Measurements from ENCODE around the gene OR2W3.

Gene OR2W3

DNA sequence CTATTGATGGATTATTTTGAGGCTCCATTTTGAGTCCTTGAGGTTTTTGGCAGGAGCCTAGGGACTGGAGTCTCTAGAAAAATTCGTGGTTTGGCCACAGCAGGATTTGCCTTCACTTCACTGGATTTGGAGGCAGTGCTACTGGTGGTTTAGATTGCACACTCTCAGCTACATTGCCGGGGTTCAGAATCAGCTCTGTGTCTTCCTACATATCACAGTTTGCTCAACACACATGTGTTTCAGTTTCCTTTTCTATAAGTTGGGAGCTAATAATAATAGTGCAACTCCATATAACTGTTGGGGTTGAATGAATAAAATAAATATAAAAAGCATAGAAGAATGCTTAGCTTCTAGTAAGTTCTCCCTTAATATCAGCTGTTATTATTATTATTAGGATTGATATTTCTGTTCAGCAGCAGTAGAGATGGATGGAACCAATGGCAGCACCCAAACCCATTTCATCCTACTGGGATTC is at the start of gene OR2W3:
OR2W3 (plus strand) TSS at position 425 of the 475 bp plus-strand sequence; CDS start at position 425, 0 bp downstream.
- no peak for DNase-seq

DNA sequence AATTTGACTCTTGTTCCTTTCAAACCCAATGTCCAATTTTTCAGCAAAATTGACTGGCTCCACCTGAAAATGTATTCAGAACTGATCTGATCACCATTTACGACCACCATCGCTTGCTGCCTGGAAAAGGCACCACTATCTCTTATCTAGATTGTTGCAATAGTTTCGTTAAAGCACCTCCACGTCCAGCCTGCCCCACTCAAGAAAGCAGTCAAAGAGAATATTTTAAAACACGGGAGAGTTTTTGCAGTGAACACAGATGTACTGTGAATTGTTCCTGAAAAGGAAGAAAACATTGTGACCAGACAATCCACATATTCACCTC is 49.7 kb upstream of the OR2W3 start:
- DNase-seq: no peak

DNA sequence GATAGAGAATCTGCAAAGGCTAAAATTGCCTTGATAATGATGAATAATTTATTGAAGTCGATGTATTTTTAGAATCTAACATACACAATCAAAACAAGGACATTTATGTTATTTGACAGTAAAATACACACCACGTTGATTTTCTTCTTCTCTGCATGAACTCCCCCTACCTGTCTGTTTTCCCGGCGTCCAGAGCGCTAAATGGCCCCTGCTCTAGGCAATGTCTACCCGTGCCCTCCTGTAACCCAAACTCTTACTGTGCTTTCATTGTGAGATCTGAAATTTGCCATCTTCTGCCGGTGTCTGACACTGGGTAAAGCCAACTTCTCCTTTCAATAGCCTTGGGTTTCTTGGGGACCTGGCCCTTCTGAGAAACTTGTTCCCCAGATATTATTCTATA is 47.0 kb upstream of the OR2W3 start:
- DNase-seq: no peak

DNA sequence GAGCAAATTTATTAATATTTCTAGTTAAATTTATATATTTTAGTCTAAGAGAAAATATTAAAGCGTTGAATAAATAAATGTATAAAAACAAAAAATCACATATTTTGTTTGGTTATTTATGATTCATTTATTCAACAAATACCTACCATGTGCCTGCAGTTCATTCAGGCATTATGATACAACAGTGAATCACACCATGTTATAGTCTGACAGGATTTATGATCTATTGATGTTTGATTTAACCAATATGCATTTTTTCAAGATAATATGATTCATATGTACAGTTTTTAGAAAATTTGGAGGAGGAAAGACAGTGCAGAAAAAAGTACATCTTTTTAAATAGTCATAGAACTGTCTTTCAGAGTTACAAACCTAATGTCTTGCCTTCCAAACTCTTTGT is 45.8 kb upstream of the OR2W3 start:
- no peak for DNase-seq

DNA sequence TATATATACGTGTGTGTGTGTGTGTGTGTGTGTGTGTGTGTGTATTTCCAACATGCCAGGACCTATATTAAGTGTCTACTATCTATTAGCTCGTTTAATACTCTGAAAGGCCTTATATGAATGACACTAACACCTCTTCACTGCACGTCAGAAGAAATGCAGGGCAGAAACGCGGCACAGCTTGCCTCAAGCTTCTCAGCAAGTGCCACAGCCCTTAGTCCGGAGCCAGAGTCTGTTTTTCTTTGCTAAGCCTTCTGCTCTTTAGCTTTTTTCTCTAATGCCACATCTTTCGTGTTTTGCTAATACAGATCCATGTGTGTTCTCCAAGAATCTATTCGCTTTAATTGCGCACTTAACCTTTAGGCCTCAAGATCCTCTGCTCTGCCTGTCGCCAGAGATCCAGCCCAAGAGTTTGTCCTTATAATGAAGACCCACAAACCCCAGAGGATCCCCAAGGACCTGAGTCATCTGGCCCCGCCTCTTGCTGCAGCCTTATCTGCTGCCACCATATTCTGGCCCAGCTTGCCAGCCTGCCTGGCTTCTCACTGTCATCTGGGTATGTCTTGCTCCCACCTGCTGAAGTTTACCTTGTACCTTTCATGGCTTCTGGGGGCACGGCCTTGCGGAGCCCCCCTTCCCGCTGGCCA is 40.4 kb upstream of the OR2W3 start:
- DNase-seq: no peak

DNA sequence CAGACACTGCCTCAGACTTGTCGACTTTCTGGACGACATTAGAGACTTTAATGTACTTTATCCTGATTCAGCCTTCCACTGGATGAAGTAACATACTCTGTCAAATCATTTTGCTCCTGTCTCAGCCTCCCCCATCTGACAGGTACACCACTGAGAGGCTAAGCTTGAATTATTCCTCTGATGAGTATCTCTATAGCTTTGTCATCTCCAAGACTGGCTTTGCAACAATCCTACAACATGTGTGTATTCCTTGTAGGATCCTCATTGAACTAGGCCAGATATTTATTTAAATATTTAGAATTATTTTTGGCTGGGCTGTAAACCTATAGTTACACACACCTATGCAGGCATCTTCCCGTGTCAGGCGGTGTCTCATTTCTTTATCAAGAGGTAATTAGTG is 39.5 kb upstream of the OR2W3 start:
- no peak for DNase-seq

DNA sequence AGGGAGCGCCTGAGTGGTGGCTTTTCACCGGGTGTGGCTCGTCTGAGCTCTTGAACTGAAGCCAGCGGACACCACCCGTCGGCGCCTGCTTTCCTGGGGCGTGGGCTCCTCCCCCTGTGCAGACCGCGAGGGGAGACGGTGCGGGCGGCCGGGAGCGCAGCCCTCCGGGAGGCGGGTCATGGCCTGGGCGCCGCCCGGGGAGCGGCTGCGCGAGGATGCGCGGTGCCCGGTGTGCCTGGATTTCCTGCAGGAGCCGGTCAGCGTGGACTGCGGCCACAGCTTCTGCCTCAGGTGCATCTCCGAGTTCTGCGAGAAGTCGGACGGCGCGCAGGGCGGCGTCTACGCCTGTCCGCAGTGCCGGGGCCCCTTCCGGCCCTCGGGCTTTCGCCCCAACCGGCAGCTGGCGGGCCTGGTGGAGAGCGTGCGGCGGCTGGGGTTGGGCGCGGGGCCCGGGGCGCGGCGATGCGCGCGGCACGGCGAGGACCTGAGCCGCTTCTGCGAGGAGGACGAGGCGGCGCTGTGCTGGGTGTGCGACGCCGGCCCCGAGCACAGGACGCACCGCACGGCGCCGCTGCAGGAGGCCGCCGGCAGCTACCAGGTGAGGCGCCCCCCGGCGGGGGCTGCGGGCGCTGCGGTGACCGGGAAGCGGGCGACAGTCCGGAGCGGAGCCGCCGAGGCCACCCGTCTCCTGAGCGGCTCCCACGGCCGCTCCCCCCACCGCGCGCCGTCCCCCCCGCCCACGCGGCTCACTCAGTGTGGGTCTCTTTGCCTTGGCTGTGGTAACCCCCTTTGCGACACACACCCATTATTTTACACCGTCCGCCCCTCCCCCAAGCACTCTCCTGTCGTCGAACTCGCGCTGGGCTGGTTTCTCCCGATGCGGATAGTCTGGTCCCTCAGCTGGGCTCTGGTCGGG is 38.1 kb upstream of the OR2W3 start, which contains the start of gene TRIM58:
TRIM58 (plus strand) TSS at position 119 of the 916 bp plus-strand sequence; CDS start at position 179, 60 bp downstream.
- peak; percentile 58 for DNase-seq

DNA sequence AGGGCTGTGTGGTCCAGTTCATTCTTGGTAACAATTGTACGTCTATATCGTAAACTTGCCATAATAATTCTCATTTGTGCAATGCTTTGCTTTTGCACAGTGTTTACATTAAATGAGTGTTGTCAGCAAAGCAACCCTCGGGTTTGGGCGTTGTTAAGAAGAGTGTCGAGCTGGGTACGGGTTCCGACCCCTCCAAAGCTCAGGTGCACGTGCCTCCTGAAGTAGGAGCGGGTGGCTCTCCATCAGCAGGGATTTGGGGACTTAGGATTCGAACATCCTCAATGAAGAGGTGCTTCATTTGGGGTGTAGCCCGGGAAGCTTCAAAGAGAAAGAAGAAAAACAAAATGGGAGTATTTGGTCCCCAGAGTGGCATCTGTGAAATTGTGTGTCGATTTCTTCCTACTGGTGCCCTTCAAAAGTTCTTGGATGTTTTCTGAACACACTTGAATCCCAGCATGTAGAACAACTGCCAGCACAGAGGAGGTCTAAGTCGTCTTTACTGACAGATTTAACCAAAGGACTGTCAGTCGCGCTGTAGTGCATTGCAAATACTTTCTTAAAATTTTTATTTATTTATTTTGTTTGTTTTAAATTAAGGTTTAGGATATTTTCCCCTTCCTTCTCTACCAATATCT is 37.3 kb upstream of the OR2W3 start:
- no peak for DNase-seq

DNA sequence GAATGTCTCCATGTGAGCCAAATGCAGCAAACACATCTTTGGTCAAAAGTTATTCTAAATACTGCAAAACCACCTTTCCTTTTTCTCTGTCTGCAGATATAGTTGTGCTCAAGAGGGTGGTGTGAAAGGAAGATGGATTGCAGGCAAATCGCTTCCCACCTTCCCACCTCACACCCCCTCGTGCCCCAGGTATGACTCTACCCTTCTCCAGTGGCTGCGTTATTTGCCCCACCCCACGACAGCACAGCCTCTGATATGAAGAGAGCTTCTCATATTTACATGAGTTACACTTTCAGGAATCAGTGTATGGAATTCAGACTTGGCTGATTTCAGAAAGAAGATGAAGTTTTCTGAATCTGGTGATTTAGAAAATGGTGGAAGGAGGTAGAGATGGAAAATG is 32.6 kb upstream of the OR2W3 start:
- no peak for DNase-seq

DNA sequence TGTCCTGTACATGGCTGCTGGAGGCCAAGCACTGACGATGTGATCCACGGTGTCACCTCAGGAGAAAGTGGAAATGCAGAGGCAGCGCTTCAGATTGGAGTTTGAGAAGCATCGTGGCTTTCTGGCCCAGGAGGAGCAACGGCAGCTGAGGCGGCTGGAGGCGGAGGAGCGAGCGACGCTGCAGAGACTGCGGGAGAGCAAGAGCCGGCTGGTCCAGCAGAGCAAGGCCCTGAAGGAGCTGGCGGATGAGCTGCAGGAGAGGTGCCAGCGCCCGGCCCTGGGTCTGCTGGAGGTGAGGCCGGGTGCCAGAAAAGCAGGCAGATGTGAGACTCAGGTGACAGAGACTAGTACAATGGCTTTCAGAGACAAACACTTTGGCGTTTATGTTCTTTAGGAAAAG is 30.7 kb upstream of the OR2W3 start:
- DNase-seq: no peak

DNA sequence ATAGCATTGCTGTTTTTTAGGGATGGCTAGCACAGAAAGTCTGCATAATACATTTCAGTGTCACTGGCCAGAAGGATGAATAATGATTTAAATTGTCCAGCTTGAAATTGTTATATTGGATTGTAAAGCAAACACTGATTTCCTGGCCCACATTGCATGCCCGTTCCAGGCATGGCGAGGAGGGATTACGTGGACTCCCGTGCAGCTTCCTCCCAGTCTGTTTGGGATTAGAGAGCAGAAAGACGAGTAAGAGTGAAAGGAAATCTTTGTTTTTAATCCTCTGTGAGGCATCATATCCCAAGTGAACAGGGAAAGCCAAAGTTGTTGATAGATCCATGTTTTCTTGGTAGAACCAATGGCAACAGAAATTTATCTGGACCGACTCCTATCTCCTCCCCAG is 30.0 kb upstream of the OR2W3 start:
- DNase-seq: no peak

DNA sequence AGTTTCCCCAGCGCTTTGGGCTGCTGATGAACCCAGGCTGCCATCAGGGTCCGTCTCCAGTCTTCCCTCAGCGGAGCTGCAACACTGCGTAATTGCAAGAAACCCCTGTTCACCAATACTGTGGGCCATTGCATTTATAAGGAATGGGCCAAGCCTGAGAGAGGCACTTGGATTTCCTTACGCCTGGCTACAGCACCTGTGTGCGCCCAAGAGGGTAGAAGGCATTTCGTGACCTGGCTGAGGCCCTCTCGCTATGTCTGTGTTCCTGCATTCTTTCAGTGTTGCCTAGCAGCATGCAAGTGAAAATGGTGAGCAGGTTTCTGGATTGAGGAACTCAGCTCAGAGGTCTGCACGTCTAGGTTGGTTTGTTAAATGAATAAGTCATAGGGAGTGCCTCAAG is 12.0 kb upstream of the OR2W3 start:
- no peak for DNase-seq

DNA sequence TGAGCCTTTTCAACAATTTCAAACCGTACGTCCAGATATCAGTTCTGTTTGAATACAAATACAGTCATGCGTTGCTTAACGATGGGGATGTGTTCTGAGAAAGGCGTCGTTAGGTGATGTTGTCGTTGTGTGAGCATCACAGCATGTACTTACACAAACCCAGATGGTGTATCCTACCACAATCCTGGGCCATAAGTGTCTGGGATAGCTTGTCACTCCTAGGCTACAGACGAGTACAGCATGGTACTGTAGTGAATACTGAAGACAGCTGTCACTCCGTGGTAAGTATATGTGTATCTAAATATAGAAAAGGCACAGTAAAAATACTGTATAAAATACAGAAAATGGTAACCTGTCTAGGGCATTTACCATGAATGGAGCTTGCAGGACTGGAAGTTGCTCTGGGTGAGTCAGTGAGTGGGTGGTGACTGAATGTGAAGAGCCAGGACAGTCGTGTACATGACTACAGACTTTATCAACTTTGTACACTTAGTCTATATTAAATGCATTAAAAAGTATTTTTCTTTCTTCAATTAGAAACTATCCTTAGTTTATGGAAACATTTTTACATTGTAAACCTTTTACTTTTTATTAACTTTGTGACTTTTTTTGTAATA is 10.5 kb upstream of the OR2W3 start:
- DNase-seq: no peak

DNA sequence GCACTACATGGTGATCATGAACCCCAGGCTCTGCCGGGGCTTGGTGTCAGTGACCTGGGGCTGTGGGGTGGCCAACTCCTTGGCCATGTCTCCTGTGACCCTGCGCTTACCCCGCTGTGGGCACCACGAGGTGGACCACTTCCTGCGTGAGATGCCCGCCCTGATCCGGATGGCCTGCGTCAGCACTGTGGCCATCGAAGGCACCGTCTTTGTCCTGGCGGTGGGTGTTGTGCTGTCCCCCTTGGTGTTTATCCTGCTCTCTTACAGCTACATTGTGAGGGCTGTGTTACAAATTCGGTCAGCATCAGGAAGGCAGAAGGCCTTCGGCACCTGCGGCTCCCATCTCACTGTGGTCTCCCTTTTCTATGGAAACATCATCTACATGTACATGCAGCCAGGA is 589 bp downstream of the OR2W3 start:
- no peak for DNase-seq

DNA sequence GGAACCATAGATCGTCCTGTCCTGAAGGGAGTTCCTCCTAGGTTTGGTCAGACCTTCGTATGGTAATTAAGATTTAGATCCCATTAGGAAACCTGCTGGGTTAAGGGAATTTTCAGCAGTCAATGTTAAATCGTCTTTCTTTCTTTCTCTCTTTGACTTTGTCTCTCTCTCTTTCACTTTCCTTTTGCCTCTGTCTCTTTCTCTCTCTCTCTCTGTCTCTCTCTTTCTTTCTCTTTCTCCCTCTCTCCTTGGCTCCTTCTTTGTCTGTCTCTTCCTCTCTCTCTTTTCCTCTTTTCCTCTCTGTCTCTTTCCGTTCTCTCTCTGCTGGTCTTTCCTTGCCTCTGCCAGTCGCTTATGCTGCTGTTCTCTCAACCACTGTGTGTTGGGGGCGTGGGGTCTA is 8.7 kb downstream of the OR2W3 start:
- DNase-seq: no peak

DNA sequence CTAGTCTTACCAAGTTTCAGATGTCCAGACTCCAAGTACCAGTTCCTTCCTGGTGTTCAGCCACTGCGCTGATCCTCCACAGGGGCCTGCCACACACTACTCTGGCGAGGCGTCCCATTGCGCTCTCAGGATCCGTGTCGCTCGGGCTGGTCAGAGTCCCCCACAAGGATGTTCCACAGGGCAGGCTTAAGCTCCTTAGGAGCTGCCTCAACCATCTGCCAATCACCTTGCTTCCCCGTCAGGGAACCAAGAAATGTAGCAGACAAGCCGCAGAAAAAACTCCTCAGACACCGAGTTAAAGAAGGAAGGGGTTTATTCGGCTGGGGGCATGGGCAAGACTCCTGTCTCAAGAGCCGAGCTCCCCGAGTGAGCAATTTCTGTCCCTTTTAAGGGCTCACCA is 9.8 kb downstream of the OR2W3 start:
- no peak for DNase-seq

DNA sequence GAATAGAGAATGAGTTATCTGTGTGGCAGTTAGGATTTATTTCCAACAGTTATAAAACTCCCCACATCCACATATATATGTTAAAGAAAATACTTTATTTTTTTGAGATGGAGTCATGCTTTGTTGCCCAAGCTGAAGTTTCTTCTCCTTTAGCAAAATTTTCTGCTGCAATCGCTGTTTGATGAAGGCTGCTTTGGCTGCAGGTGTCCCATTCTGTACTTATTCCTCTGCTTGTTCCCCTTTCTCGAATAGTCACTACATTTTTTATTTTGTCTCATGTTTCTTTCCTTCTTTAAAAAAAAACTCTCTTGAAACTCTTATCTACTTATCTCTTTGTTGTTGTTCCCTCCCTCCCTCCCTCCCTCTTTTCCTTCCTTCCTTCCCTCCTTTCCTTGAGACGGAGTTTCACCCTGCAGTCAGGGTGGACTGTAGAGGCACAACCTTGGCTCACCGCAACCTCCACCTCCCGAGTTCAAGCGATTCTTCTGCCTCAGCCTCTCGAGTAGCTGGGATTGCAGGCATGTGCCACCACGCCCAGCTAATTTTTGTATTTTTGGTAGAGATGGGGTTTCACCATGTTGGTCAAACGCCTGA is 10.6 kb downstream of the OR2W3 start:
- no peak for DNase-seq

DNA sequence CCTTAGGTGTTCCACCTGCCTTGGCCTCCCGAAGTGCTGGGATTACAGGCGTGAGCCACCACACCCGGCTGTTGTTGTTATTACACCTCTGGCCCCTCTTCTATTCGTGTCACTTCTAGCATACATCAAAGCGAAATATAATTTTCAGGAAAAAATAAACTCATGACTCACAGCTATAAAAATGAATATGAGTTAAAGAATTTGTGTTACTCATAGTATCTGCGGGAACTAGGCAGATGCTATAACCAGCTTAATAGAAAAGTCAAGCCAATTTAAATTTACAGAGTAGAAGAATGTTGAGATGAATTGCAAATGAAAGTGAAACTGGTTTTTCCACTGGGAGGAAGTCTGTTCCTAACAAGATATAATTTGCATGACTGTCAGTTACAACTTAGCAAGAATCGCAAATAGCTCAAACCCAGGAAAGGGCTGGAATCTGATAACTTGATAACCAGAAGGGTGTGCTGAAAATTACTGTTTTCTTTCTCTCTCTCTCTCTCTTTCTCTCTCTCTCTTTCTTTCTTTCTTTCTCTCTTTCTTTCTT is 11.2 kb downstream of the OR2W3 start:
- no peak for DNase-seq

DNA sequence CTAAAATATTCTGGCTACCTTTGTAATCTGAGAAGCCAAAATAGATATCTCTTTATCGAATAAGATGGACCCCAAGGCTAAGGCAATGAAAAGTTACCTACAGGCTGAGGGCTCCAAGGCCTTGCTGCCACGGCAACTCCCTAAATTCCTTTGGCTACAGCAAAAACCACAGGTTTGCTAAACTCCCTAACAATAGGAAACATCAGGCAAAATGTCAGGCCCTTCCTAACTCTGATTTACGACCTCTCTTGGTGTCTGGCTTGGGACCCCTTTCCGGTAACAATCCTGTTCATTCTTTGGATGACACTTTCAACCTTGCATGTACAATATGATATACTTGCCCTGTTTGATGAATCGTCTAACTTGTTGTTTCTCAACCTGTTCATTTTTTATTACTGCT is 13.4 kb downstream of the OR2W3 start:
- DNase-seq: no peak

DNA sequence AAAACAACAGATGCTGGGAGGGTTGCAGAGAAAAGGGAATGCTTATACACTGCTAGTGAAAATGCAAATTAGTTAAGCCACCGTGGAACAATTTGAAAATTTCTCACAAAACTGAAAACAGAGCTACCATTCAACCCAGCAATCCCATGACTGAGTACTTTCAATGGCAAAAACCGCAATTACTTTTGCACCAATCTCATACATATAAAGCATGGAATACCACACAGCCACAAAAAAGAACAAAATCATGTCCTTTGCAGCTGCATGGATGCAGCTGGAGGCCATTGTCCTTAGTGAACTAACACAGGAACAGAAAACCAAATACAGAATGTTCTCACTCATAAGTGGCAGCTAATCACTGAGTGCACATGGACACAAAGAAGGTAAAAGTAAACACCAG is 18.4 kb downstream of the OR2W3 start:
- no peak for DNase-seq

DNA sequence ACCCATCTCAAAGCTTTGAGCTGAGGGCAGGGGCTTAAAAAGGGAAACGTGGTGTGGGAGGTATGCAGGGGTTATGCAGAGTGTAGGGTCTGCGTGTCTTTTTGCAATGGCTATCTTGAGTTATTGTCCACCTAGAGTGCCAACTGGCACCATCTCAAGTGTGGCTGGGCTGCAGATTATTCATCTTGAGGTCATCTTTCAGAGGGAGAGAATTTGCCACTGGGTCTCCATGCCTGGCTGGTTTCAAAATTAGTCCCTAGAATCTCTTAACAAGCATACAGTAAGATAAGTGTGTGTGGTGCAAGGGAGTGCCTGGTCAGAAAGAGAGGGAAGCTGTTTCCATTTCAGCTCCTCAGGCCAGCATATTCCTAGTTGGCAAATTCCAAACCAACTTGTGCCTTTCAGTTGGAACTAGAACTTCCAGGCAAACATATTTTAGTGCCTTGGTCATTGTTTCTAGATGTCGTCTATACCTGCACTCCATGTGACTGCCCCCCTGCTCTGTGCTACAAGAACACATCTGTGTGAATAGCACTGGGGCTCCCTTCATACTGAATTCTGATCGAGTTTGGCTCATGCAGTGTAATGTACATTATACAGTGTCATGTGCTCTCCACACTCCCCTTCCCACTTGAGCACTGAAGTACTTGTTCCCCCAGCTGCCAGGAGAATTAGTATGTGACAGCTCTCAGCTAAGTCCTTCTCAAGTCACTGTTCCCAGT is 19.7 kb downstream of the OR2W3 start:
- no peak for DNase-seq

DNA sequence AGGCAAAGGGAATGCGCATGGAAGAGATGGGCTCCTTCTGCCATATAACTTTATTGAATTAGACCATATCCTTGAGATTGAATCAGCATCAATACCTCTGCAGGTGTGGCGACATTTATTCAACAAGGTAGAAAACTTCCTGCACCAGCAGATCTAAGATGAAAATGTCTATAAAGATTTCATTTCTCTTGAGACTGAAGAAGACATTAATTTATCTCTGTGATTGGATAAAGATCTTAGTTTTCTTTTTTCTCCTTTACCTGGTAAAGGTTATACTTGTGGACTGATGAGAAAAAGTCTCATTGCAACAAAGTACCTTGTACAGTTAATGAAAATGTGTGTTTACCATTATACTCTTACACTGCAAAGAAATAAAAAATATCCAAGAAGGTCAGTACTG is 24.6 kb downstream of the OR2W3 start, which contains the start of gene OR2T8:
OR2T8 (plus strand) TSS at position 301 of the 400 bp plus-strand sequence. CDS start 766 bp downstream, outside the sequence.
- no peak for DNase-seq

Data from left hindlimb (tissue), 1 donor.